Activated CD8-positive, alpha-beta T cell treated with anti-CD3 and anti-CD28 coated beads, Interleukin-2, amount 10 ng/mL, durations not matched to agents 7 days and 5 days (primary cell): ENCODE results near the gene HLF. TPM values are rescaled to one million over a fixed set of nuclear protein-coding genes. Genes with fewer than 3 reads are reported as not detected.
A peak's percentile ranks its signal among the peaks of the same experiment; 100 is the strongest.

Source experiments
- ATAC-seq: fragments of 150-1000 bp; cut with Tn5 transposase; one replicate; pipeline ENCODE4 v1.10.0; 2021; ENCODE audit warnings: moderate library complexity
- CTCF ChIA-PET: fragments of 350-600 bp; sonication (Branson Sonifier 250); formaldehyde crosslinking; loops from one replicate; lab custom pipeline; 2021; ENCODE audit warnings: antibody characterized with exemption; lab: Charles Lee
- POLR2A ChIA-PET: fragments of 350-600 bp; sonication (Branson Sonifier 250); formaldehyde crosslinking; loops from one replicate; lab custom pipeline; 2021; ENCODE audit warnings: antibody characterized with exemption; lab: Charles Lee
- DNase-seq: peaks from one replicate; pipeline ENCODE4 v3.0.0-alpha.2; 2020
- H3K27ac Mint-ChIP-seq: one replicate; pipeline ENCODE4 v1.8.0; 2021; ENCODE audit warnings: mild to moderate bottlenecking, mixed read lengths
- H3K27me3 Mint-ChIP-seq: one replicate; pipeline ENCODE4 v1.8.0; 2021; ENCODE audit warnings: low read depth, mixed read lengths
- H3K36me3 Mint-ChIP-seq: one replicate; pipeline ENCODE4 v1.8.0; 2021; ENCODE audit warnings: low read depth, mixed read lengths
- H3K4me1 Mint-ChIP-seq: one replicate; pipeline ENCODE4 v1.8.0; 2021; ENCODE audit warnings: low read depth, mixed read lengths
- H3K4me3 Mint-ChIP-seq: one replicate; pipeline ENCODE4 v1.8.0; 2021; ENCODE audit warnings: mild to moderate bottlenecking, mixed read lengths
- H3K9me3 Mint-ChIP-seq: one replicate; pipeline ENCODE4 v1.8.0; 2022; ENCODE audit warnings: mixed read lengths; ENCODE audit not compliant: insufficient read depth
- total RNA-seq, 2 experiments: library from RNA; stranded (reverse); gene quantifications; one replicate each; pipeline ENCODE4 v1.2.3, GENCODE V29; 2021

The HLF gene
- total RNA-seq, 2 experiments from 2014 or later = 0.13 to 0.21 TPM

DNA sequence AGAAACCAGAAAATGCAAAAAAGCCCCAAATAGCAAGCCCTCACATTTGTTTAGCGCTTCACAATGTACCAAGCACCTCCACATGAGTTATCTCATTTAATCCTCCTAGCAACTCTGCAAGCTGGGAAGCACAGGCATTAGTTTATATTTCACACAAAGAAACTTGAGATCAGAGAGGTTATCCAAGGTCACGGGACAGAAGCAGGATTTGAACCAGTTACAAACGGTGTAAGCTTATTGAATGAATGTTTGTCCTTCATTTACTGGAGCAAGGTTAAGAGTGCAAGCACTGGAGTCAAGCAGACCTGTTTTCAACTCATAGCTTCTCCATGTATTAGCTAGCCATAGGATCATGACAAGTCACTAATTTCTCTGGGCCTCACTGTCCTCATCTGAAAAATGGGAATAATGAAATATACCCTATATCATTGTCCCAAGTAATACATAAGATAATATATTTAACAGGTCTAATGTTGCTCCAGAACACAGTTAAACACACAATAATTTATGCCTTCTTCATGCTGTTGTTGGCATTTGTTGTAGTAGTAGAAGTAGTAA is 6.1 kb upstream of the HLF start:
- Mint-ChIP-seq H3K27me3 (peaks cover 54% of the 10 kb centered on the region), H3K4me1 (peaks cover 5% of the 10 kb centered on the region), H3K27ac (no peak overlapping the region), H3K4me3 (no peak overlapping the region), H3K9me3 (peaks cover 8% of the 10 kb centered on the region), H3K36me3 (no peaks in the 10 kb centered on the region)
- CTCF ChIA-PET = interaction anchor here (1.2 kb wide), 1 partner anchor 14 kb away, joined by 4 read pairs; no protein-coding TSS in a partner anchor
- POLR2A ChIA-PET = interaction anchor here (0.9 kb wide), 1 partner anchor 72 kb away, joined by 4 read pairs; no protein-coding TSS in a partner anchor
- DNase-seq = no peak
- ATAC-seq = no peak

DNA sequence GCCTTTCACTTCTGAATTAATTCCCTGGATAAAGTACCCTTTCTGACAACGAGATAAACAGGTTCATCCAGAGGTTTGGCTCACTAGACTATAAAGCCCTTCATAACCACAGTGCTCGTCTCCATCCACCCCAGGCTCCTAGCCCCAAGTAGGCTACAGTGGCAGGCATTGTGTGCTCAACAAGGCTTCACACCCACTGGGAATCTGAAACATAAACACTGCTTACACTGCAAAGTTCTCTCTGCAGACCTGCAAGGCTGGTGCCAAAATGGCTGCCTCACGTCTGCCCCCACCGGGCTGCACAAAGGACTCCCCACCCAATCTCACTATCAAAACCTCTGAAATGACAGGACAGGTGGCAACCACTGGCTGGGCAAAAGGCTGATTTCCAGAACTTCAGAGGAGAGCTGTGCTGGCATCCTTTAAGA is 5.1 kb upstream of the HLF start:
- ATAC-seq = no peak
- Mint-ChIP-seq H3K4me1 (peaks cover 15% of the 10 kb centered on the region), H3K27ac (no peak overlapping the region), H3K4me3 (no peak overlapping the region), H3K36me3 (no peaks in the 10 kb centered on the region), H3K9me3 (peaks cover 8% of the 10 kb centered on the region), H3K27me3 (peaks cover 65% of the 10 kb centered on the region)
- POLR2A ChIA-PET = no interaction called here
- no peak for DNase-seq
- CTCF ChIA-PET = no interaction called here

DNA sequence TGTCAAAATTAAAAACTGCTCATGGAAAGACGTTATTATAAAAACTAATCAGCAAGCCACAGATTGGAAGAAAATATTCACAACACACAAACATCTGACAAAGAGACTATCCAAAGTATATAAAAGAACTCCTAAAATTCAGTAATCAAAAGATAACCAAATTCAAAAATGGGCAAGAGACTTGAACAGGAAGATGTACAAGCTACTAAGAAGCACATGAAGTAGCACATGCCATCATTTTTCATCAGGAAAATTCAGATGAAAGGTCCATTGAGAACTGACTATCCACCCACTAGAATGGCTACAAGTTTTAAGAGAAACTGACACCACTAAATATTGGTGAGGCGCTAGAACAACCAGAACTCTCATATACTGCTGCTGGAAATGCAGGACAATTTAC is 3.4 kb upstream of the HLF start:
- Mint-ChIP-seq H3K9me3 (peaks cover 8% of the 10 kb centered on the region), H3K27me3 (peaks cover 68% of the 10 kb centered on the region), H3K4me3 (no peak overlapping the region), H3K36me3 (no peaks in the 10 kb centered on the region), H3K4me1 (peaks cover 18% of the 10 kb centered on the region), H3K27ac (no peak overlapping the region)
- ChIA-PET CTCF (interaction anchor here (0.7 kb wide), 1 partner anchor 17 kb away, joined by 3 read pairs; no protein-coding TSS in a partner anchor), POLR2A (no interaction called here)
- ATAC-seq = no peak
- no peak for DNase-seq

DNA sequence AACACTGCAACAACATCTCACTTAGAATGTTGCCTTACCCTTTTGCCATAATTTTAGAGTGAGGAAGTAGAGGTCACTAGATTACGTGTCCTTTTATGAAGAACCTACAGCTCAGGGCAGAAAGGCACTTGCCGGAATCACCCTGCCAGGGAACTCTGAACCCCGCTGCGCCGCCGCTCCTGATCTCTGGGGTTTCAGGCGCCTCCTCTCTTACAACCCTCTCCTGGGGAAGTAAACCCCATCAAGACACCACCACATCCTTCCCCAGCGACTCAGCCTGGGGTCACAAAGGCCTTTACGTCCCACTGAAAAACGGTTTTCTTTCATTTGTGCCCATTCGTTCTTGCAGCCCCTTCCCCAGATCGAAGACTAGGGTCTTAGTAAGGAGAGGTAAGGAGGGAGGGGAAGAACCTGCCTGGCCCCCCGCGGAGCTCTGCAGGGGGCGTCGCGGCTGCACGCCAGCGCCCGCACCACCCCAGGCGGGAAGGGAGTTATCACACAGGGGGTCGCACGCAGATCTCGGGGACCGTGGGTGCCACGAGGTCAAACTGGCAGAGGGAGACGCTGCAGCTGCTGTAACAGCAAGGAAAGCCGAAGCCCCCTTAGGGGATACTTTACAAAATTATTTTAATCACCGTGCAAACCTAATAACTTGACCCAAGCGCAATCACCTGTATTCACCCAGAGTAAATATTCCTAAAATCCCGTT is 1.0 kb upstream of the HLF start:
- Mint-ChIP-seq H3K36me3 (no peaks in the 10 kb centered on the region), H3K4me3 (peak overlapping the region; percentile 57), H3K27me3 (peaks cover 79% of the 10 kb centered on the region), H3K27ac (no peak overlapping the region), H3K9me3 (peaks cover 8% of the 10 kb centered on the region), H3K4me1 (peaks cover 18% of the 10 kb centered on the region)
- peak; percentile 31 for DNase-seq
- ATAC-seq = no peak
- POLR2A ChIA-PET = no interaction called here
- CTCF ChIA-PET = interaction anchor here (0.9 to 1.4 kb wide), 2 partner anchors 32 to 271 kb away, joined by 4 to 5 read pairs; no protein-coding TSS in a partner anchor

DNA sequence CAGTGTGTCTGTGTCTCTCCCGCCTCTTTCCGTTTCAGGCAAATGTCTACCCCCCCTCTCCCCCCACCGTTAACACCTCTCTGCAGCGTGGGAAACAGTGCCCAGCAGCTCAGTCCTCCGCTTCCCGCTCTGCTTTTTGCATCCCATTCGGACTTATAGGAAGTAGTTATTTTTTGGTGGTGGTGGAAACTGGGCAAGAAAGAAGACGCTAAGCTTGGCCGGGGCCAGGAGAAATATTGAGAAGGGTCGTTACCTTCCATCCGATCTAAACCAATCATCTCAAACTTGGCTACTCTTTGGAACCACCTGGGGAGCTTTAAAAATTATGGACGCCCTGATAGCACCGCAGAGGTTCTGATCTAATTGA is 499 bp upstream of the HLF start:
- Mint-ChIP-seq H3K4me3 (peak overlapping the region; percentile 57), H3K27me3 (peaks cover 80% of the 10 kb centered on the region), H3K27ac (no peak overlapping the region), H3K36me3 (no peaks in the 10 kb centered on the region), H3K4me1 (peaks cover 18% of the 10 kb centered on the region), H3K9me3 (peaks cover 8% of the 10 kb centered on the region)
- POLR2A ChIA-PET = interaction anchor here (1.3 kb wide), 1 partner anchor 20 kb away, joined by 3 read pairs; no protein-coding TSS in a partner anchor
- CTCF ChIA-PET = interaction anchor here (0.9 to 1.4 kb wide), 2 partner anchors 32 to 271 kb away, joined by 4 to 5 read pairs; no protein-coding TSS in a partner anchor
- ATAC-seq (no peak), DNase-seq (no peak)

DNA sequence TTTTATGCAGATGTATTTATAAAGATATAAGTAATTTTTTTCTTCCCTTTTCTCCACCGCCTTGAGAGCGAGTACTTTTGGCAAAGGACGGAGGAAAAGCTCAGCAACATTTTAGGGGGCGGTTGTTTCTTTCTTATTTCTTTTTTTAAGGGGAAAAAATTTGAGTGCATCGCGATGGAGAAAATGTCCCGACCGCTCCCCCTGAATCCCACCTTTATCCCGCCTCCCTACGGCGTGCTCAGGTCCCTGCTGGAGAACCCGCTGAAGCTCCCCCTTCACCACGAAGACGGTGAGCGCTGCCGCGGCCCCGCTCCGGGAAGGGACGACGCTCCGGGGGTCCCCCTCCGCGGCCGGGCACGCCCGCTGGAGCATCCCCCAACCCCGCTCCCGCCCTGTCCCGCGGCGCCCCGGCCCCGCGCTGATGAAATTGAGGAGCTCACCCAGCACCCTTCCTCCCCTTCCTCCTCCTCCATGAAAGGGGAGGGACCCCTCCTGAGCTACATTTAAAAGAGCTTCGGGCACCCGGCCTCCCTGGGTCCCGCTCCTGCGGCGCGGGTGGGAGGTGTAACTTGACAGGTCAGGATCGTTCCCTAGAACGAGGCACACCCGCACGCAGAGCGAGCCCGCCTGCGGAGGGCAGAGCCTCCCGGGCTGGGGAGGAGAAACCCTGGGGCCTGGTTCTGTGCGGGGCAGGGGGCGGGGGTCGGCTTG is 706 bp downstream of the HLF start:
- no peak for DNase-seq
- ChIA-PET POLR2A (interaction anchor here (1.3 kb wide), 1 partner anchor 19 kb away, joined by 3 read pairs; no protein-coding TSS in a partner anchor), CTCF (interaction anchor here (1.1 kb wide), 2 partner anchors 20 to 83 kb away, joined by 3 to 5 read pairs; no protein-coding TSS in a partner anchor)
- ATAC-seq = no peak
- H3K27me3 Mint-ChIP-seq = peaks cover 79% of the 10 kb centered on the region
- H3K36me3 Mint-ChIP-seq = no peaks in the 10 kb centered on the region
- peaks cover 8% of the 10 kb centered on the region for H3K9me3 Mint-ChIP-seq
- no peak overlapping the region for H3K27ac Mint-ChIP-seq
- peak overlapping the region; percentile 27 for H3K4me3 Mint-ChIP-seq
- H3K4me1 Mint-ChIP-seq = peaks cover 18% of the 10 kb centered on the region

DNA sequence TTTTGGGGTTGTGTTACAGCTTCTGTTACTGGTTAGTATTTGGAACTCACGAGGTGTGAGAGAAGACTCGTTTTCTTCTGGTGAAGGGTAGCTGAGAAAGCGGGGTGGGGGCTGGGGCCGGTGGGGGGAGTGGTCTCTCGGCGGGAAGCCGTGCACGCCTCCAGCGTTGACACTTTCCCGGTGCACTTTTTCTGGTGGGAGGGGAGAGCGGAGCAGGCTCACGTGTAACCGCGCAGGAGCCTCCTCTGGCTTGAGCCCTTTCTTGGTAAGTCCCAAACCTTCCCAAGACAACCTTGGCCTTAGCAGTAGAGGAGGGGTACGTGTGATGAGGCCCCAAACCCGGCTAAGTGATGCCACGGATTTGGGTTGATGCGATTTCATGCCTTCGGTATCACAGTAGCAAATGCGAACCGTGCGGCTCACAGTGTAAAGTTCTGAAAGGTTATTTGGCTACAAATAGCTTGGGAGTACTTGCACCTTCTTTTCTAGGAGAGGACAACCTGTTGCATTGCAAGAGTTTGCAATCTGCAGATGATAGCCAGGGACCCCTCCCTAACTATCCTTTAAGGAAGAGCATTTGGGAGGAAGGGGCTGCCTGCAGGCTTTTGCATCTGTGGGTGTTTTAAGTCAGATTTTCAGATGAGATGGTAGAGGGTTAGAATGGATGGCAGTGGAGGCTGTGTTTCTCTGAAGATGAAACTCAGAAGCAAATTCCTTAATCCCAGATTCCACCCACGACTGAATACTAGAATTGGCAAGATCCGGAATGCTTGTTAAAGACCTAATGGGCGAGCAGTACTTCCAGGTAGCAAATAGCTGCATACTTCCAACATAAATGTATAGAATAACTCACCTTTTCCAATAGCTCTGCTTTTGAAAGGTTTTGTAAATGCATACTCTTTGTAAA is 1.5 kb downstream of the HLF start:
- no peak for ATAC-seq
- ChIA-PET POLR2A (no interaction called here), CTCF (interaction anchor here (1.1 kb wide), 2 partner anchors 19 to 82 kb away, joined by 3 to 5 read pairs; no protein-coding TSS in a partner anchor)
- Mint-ChIP-seq H3K36me3 (no peaks in the 10 kb centered on the region), H3K27me3 (peaks cover 80% of the 10 kb centered on the region), H3K4me3 (peak overlapping the region; percentile 27), H3K9me3 (peaks cover 4% of the 10 kb centered on the region), H3K4me1 (peaks cover 18% of the 10 kb centered on the region), H3K27ac (no peak overlapping the region)
- no peak for DNase-seq

DNA sequence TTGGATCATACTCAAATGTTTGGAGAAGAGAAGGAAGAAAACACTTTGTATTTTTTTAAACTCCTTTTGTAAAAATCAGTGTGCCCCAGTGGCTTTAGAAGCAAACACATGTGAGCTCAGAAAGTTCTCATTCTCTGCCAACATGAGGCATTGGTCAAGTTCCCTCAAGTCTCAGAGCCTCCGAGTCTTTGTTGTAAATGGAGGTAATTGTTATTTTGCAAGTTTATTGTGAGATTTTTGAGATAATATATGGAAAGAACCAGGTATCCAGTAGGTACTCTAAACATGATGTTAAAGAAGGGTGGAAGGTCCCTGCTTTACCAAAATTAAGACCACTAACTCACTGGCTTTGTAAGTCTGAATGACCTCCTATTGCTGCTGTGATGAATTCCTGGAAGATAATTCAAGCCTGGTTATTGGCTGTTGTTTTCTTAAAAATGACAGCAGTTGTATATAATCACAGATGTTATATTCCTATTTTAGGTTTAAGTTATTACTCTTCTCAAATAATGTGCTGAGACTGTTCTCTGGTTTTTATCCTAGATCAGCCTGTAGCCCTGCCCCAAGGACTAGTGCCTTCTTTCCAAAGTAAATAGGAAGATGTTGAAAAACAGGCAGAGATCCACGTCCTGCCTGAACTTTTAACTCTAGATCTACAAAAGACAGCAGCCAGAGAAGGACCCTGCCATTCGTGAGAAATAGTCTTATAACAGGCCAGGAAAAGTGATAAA is 2.4 kb downstream of the HLF start:
- POLR2A ChIA-PET = no interaction called here
- ATAC-seq = no peak
- CTCF ChIA-PET = interaction anchor here (1.1 to 1.5 kb wide), 3 partner anchors 19 to 274 kb away, joined by 3 to 5 read pairs (median 5); no protein-coding TSS in a partner anchor

DNA sequence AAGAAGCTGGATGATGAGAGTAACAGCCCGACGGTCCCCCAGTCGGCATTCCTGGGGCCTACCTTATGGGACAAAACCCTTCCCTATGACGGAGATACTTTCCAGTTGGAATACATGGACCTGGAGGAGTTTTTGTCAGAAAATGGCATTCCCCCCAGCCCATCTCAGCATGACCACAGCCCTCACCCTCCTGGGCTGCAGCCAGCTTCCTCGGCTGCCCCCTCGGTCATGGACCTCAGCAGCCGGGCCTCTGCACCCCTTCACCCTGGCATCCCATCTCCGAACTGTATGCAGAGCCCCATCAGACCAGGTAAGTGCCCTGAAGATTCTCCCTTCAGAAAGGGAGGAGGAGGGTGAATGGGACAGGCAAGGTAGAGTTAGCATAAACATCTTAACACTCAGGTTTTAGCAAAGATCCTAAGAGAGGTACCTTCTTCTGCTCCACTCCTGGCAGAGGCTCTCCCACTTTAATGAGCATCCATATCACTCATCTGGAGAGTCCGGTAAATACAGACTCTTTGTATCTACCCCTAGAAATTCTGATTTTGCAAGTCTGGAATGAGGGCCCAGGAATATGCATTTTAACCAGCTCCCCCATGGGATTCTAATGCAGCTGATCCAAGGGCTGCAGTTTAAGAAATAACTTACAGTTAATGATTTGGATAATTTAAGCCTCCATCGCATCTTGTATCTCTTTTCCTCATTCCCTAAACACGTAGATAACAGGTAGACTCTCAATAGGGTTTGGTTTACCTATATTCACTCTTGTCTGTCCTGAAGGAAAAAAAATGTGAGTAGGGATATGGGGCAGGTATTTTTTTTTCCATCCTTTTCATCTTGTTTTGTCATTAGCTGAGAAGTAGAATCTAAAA is 3.3 kb downstream of the HLF start:
- CTCF ChIA-PET = interaction anchor here (1.5 kb wide), 1 partner anchor 275 kb away, joined by 5 read pairs; no protein-coding TSS in a partner anchor

More for the DNA sequence above, 2.4 kb downstream of the HLF start:
- no peak for DNase-seq
- Mint-ChIP-seq H3K27me3 (peaks cover 78% of the 10 kb centered on the region), H3K4me3 (no peak overlapping the region), H3K36me3 (no peaks in the 10 kb centered on the region), H3K4me1 (peaks cover 23% of the 10 kb centered on the region), H3K27ac (no peak overlapping the region), H3K9me3 (no peaks in the 10 kb centered on the region)

More for the DNA sequence above, 3.3 kb downstream of the HLF start:
- no peaks in the 10 kb centered on the region for H3K9me3 Mint-ChIP-seq
- no peak for DNase-seq
- peaks cover 77% of the 10 kb centered on the region for H3K27me3 Mint-ChIP-seq
- H3K4me1 Mint-ChIP-seq = peaks cover 29% of the 10 kb centered on the region
- POLR2A ChIA-PET = no interaction called here
- no peaks in the 10 kb centered on the region for H3K36me3 Mint-ChIP-seq
- ATAC-seq = no peak
- no peak overlapping the region for H3K27ac Mint-ChIP-seq
- no peak overlapping the region for H3K4me3 Mint-ChIP-seq
